GM19324 (cell line): ENCODE results near the gene ENO1.

Source experiments
- ATAC-seq: cut with Tn5 transposase; IDR thresholded peaks from one replicate; pipeline ENCODE4 v1.9.1; 2021; ENCODE audit warnings: mild to moderate bottlenecking, moderate library complexity; ENCODE audit not compliant: unreplicated experiment, low FRiP score

ENO1 gene

GRCh38 chr1:8816264-8816663 lies 62.2 kb downstream of the ENO1 start:
- ATAC-seq: no peak

DNA sequence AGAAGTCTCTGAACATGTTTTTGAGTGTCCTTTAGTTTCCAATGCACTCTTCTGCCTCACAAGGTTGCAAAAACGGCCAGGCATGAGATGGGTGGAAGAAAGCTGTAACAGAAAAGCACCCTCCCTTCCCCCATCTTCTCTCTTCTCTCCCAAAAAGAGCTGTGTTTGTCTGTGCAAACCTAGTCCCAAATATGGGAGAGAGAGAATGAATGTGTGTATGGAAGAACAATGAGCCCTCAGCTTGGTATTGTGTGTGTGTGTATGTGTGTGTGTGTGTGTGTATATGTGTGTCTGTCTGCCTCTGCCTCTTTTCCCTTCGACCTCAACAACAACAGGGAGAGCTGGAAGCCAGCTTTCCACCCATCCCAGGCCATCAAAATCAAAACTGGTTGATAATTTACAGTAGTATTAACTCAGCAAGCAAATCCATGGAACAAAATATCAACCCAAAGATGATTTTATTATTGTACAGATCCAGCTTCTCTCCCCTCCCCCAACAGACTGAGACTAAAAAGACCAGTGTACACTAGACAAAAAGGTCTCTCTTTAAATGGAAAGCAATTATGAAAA lies 62.8 kb downstream of the ENO1 start:
- ATAC-seq: no peak

- ATAC-seq: no peak
Observed at GRCh38 chr1:8814865-8815264, 63.6 kb downstream of the ENO1 start.

- no peak for ATAC-seq
Observed at GRCh38 chr1:8813991-8814390, 64.5 kb downstream of the ENO1 start.

- ATAC-seq: no peak
Observed at GRCh38 chr1:8813016-8813763, 65.3 kb downstream of the ENO1 start.

GRCh38 chr1:8812081-8812480 lies 66.4 kb downstream of the ENO1 start:
- ATAC-seq: no peak
